Epithelial cell of proximal tubule (primary cell): Measurements from ENCODE around the gene BTBD9. TPM values are rescaled to one million over a fixed set of nuclear protein-coding genes. Genes with fewer than 3 reads are reported as not detected.
"Not testable (repeated sequence)": the region's sequence is repeated elsewhere in the genome, so short reads cannot be mapped to it uniquely, and the experiment has no call there.

ENCODE experiments used
- DNase-seq: peaks from one replicate; pipeline ENCODE4 v3.0.0-alpha.2; 2011; ENCODE audit warnings: low read depth
- H3K4me3 ChIP-seq: 2 replicates; pipeline ENCODE4 v1.5.1; 2011; ENCODE audit warnings: low read depth, mild to moderate bottlenecking, low read length
- total RNA-seq: library from RNA; depleted of rRNA; stranded (reverse); fragments of >200 nt; gene quantifications from 2 replicates; pipeline ENCODE4 v1.2.3, GENCODE V29; 2015
- TF ChIP-seq, protein P1 (sequence below): conservative IDR thresholded peaks from 2 replicates; pipeline ENCODE4 v1.5.1; 2012; ENCODE audit warnings: low read depth, mild to moderate bottlenecking, low read length

The BTBD9 gene
- total RNA-seq, 1 donor from 2014 or later: 2.9 TPM

- H3K4me3 ChIP-seq: no peak overlapping the region
- TF ChIP-seq, protein P1, sequence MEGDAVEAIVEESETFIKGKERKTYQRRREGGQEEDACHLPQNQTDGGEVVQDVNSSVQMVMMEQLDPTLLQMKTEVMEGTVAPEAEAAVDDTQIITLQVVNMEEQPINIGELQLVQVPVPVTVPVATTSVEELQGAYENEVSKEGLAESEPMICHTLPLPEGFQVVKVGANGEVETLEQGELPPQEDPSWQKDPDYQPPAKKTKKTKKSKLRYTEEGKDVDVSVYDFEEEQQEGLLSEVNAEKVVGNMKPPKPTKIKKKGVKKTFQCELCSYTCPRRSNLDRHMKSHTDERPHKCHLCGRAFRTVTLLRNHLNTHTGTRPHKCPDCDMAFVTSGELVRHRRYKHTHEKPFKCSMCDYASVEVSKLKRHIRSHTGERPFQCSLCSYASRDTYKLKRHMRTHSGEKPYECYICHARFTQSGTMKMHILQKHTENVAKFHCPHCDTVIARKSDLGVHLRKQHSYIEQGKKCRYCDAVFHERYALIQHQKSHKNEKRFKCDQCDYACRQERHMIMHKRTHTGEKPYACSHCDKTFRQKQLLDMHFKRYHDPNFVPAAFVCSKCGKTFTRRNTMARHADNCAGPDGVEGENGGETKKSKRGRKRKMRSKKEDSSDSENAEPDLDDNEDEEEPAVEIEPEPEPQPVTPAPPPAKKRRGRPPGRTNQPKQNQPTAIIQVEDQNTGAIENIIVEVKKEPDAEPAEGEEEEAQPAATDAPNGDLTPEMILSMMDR: no peak
- no peak for DNase-seq
Observed at GRCh38 chr6:38432479-38432878, 207.2 kb downstream of the BTBD9 start.

GRCh38 chr6:38432079-38432478 is 207.7 kb downstream of the BTBD9 start:
- TF ChIP-seq, protein P1: no peak
- no peak for DNase-seq
- H3K4me3 ChIP-seq: no peak overlapping the region

- TF ChIP-seq, protein P1: no peak
- no peak for DNase-seq
- H3K4me3 ChIP-seq: no peak overlapping the region
Observed at GRCh38 chr6:38429546-38429945, 210.2 kb downstream of the BTBD9 start.

GRCh38 chr6:38427492-38428210 is 212.1 kb downstream of the BTBD9 start:
- no peak for DNase-seq
- TF ChIP-seq, protein P1: no peak
- H3K4me3 ChIP-seq: no peak overlapping the region

DNA sequence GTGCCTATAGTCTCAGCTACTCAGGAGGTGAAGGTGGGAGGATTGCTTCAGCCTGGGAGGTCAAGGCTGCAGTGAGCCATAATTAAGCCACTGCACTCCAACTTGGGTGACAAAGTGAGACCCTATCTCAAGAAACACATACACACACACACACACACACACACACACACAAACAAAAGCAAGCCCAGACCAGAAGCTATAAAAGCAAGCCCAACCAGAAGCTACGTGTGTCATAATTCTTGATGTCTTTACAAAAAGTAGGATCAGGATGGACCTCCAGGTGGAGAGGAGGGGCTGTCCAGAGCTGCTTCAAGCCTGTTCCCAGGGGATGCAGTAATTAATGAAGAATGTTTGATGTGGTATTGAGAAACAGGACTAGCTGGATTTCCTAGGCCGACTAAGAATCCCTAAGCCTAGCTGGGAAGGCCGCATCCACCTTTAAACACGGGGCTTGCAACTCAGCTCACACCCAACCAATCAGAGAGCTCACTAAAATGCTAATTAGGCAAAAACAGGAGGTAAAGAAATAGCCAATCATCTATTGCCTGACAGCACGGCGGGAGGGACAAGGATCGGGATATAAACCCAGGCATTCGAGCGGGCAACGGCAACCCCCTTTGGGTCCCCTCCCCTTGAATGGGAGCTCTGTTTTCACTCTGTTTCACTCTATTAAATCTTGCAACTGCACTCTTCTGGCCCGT is 213.8 kb downstream of the BTBD9 start:
- DNase-seq: not testable (repeated sequence)

DNA sequence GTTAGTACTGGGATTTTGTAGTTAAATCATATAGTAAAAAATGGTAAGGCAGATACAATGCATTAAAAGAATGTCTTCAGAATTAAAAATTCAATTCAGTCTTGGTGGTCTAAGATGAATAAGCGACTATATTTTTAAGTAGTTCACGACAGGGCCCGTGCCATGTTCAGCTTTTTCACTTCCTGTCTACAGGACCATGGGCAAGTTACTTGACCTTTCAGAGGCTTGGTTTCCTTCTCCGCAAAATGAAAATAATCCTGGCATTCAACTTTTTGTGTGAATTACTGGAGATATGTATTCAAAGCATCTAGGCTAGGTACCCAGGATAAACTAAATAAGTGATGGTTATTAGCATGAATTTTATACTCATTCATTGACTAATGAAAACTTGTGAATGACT is 216.0 kb downstream of the BTBD9 start:
- no peak for DNase-seq
- TF ChIP-seq, protein P1: no peak
- no peak overlapping the region for H3K4me3 ChIP-seq

More for the DNA sequence above, 213.8 kb downstream of the BTBD9 start:
- H3K4me3 ChIP-seq: not testable (repeated sequence)

GRCh38 chr6:38420207-38420606 is 219.5 kb downstream of the BTBD9 start:
- no peak for DNase-seq
- no peak overlapping the region for H3K4me3 ChIP-seq
- TF ChIP-seq, protein P1: no peak
